Measurements from ENCODE around the gene PPP1R2.
"Not testable (repeated sequence)": the region's sequence is repeated elsewhere in the genome, so short reads cannot be mapped to it uniquely, and the experiment has no call there.

PPP1R2 gene

GRCh38 chr3:195531683-195532082 is 11.4 kb downstream of the PPP1R2 start:
- Histone ChIP-seq H3K4me1 (ENCODE audit: control insufficient read depth, insufficient read depth, low read length) (no peaks in the 10 kb centered on the region), H3K4me3 (ENCODE audit: low read length) (no peak overlapping the region), H3K36me3 (ENCODE audit: control insufficient read depth, insufficient read depth, low read length) (no peaks in the 10 kb centered on the region), H3K9ac (ENCODE audit: low read length) (no peak overlapping the region), H3K27me3 (ENCODE audit: control insufficient read depth, insufficient read depth, low read length) (no peaks in the 10 kb centered on the region), H3K9me3 (ENCODE audit: control insufficient read depth, low read length) (no peaks in the 10 kb centered on the region)

GRCh38 chr3:195526492-195526891 is 16.6 kb downstream of the PPP1R2 start:
- Histone ChIP-seq H3K36me3 (ENCODE audit: control insufficient read depth, insufficient read depth, low read length) (no peaks in the 10 kb centered on the region), H3K9me3 (ENCODE audit: control insufficient read depth, low read length) (no peaks in the 10 kb centered on the region), H3K9ac (ENCODE audit: low read length) (no peak overlapping the region), H3K4me3 (ENCODE audit: low read length) (no peak overlapping the region), H3K4me1 (ENCODE audit: control insufficient read depth, insufficient read depth, low read length) (no peaks in the 10 kb centered on the region), H3K27me3 (ENCODE audit: control insufficient read depth, insufficient read depth, low read length) (no peaks in the 10 kb centered on the region)

DNA sequence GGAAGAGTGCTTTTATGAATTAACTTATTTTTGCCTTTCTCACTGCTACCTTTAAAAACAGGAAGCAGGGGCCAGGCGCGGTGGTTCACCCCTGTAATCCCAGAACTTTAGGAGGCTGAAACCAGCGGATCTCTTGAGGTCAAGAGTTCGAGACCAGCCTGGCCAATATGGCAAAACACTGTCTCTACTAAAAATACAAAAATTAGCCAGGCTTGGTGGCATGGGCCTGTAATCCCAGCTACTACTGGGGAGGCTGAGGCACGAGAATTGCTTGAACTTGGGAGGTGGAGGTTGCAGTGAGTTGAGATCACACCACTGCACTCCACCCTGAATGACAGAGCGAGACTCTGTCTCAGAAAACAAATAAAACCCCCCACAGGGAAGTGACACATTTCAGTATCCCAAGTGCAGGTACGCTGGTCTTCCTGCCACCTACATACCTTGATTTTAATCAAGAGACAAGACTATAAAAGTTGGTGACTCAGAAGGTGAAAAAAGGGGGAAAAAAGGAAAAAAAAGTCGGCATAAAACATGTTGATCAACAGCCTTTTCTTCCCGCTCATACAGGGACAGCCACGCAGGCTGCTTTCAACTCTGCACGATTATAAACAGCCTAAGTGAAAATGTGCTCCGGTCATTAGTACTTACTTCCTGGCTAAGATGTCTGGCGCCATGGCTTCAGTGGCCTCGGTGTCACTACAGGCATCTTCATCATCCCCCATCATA is 18.8 kb downstream of the PPP1R2 start:
- H3K9me3 ChIP-seq (ENCODE audit: control insufficient read depth, low read length): no peaks in the 10 kb centered on the region
- no peak overlapping the region for H3K4me3 ChIP-seq (ENCODE audit: low read length)
- H3K9ac ChIP-seq (ENCODE audit: low read length): no peak overlapping the region
- no peaks in the 10 kb centered on the region for H3K27me3 ChIP-seq (ENCODE audit: control insufficient read depth, insufficient read depth, low read length)
- H3K36me3 ChIP-seq (ENCODE audit: control insufficient read depth, insufficient read depth, low read length): no peaks in the 10 kb centered on the region
- no peaks in the 10 kb centered on the region for H3K4me1 ChIP-seq (ENCODE audit: control insufficient read depth, insufficient read depth, low read length)

DNA sequence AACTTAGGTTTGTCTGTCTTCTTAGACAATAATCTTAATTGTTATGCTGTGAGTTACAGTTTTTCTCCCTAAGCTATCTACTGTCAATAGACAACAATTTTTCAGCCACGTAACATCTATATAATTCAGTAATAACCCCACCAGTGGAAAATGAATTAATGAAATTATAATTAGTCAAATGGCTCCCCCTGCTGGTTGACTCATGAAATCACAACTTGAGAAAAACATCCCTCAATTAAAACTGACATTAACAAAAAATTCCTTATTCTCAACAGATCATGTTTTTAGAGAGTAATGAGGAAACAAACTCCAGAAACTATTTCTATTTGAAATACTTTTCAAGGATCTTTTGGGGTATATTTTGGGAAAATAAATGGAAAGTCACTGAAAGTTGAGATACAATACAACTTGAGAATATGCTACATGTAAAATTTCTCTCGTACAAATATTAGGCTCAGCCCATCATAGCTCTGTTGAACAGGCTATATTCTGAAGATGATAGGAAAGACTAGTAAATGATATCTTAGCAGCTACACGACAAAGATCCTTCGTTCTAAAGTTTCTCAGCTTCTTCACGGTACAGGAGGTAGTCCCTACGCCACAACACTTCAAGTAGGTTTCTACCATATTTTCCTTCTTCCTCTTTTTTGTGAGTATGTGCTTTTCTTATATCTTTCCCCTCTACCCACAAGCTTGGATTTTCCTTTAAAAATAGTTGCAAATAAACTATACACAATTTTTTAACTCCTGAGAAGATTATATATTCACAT is 20.7 kb downstream of the PPP1R2 start:
- H3K36me3 ChIP-seq (ENCODE audit: control insufficient read depth, insufficient read depth, low read length): no peaks in the 10 kb centered on the region

DNA sequence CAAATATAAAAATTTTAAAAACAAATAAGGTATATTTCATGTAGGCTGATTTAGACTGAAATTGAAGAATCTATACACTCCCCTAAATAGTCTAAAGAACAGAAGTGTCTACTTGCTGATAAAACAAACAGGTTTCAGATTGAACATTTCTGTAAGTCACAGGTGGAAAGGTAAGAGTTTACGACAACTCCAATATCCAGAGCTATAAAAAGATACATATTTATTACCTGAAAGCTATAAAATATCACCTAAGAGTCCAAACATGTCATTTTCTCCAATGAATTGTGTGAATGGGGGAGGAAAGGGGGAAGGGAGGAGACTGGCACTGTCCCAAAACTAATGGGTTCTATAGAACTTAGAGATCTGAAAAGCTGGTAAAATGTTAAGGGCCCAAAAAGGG is 26.1 kb downstream of the PPP1R2 start:
- H3K9me3 ChIP-seq (ENCODE audit: control insufficient read depth, low read length): no peaks in the 10 kb centered on the region
- H3K9ac ChIP-seq (ENCODE audit: low read length): no peak overlapping the region
- no peak overlapping the region for H3K4me3 ChIP-seq (ENCODE audit: low read length)
- H3K27me3 ChIP-seq (ENCODE audit: control insufficient read depth, insufficient read depth, low read length): no peaks in the 10 kb centered on the region
- H3K4me1 ChIP-seq (ENCODE audit: control insufficient read depth, insufficient read depth, low read length): no peaks in the 10 kb centered on the region
- H3K36me3 ChIP-seq (ENCODE audit: control insufficient read depth, insufficient read depth, low read length): no peaks in the 10 kb centered on the region

More for the DNA sequence above, 20.7 kb downstream of the PPP1R2 start:
- Histone ChIP-seq H3K9me3 (ENCODE audit: control insufficient read depth, low read length) (no peaks in the 10 kb centered on the region), H3K4me3 (ENCODE audit: low read length) (no peak overlapping the region), H3K9ac (ENCODE audit: low read length) (no peak overlapping the region), H3K27me3 (ENCODE audit: control insufficient read depth, insufficient read depth, low read length) (no peaks in the 10 kb centered on the region), H3K4me1 (ENCODE audit: control insufficient read depth, insufficient read depth, low read length) (no peaks in the 10 kb centered on the region)

DNA sequence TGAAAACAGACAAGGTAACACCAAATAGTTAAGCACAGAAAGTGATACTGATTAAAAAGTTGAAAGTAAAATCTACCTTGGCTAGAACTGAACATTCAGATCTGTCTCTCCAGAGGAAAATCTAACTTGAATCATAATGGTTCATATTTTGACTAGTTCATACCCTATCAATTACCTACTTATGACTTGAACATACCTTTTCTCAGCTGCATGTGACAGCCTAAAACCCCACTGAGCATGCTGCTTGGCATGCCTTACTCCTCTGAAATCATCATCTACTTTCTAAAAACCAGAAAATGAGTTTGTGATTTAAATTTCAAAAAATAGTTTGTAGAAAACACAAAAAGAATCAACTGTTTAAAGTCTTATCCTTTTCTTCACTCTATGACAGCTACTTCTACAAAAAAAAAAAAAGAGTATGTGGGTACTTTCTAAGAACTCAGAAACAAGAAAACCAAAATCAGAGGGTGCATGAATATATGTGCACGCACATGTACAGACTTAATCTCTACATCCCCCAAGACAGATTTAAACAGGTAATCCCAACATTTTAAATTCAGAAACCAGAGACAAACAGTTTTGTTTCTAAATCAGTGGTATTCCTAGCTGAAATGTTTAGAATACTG is 28.4 kb downstream of the PPP1R2 start:
- H3K9me3 ChIP-seq (ENCODE audit: control insufficient read depth, low read length); H3K27me3 ChIP-seq (ENCODE audit: control insufficient read depth, insufficient read depth, low read length); H3K9ac ChIP-seq (ENCODE audit: low read length); H3K36me3 ChIP-seq (ENCODE audit: control insufficient read depth, insufficient read depth, low read length); H3K4me3 ChIP-seq (ENCODE audit: low read length); H3K4me1 ChIP-seq (ENCODE audit: control insufficient read depth, insufficient read depth, low read length): not testable (repeated sequence)

DNA sequence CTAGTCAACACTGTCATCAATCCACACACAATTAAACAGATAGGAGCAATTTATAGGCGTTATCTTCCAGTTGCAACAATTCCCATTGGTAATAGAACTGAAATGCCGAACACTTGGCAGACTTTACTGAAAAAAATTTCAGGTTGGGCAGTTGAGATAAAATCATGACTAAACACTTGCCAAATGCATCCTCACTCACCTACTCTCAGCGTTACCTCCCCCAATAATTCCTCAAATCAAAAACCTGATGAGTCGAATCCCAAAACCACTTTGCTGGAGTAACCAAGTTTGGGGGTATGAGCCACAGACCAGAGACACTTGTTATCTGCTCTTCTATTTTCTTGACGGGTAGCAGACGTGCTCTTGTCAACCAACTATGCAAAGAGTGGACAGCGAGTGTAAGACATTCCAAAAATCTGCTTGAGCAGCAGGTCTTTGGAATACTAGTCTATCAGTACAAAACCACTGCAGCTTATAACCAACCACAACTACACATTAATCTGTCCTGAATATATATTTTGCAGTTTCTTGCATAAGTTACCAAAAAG is 30.3 kb downstream of the PPP1R2 start:
- H3K36me3 ChIP-seq (ENCODE audit: control insufficient read depth, insufficient read depth, low read length): peaks cover 5% of the 10 kb centered on the region
- no peak overlapping the region for H3K4me3 ChIP-seq (ENCODE audit: low read length)
- H3K9me3 ChIP-seq (ENCODE audit: control insufficient read depth, low read length): no peaks in the 10 kb centered on the region
- H3K9ac ChIP-seq (ENCODE audit: low read length): no peak overlapping the region
- no peaks in the 10 kb centered on the region for H3K4me1 ChIP-seq (ENCODE audit: control insufficient read depth, insufficient read depth, low read length)
- H3K27me3 ChIP-seq (ENCODE audit: control insufficient read depth, insufficient read depth, low read length): no peaks in the 10 kb centered on the region

DNA sequence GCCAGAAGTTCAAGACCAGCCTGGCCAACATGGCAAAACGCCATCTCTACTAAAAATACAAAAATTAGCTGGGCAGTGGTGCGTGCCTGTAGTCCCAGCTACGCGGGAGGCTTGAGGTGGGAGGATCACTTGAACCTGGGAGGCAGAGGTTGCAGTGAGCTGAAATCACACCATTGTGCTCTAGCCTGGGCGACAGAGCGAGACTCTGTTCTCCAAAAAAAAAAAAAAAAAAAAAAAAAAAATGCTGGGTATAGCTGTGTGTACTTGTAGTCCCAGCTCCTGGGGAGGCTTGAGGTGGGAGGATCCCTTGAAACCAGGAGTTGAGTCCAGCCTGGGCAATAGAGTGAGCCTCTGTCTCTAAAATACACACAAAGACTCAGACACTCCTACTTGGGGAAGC is 32.0 kb downstream of the PPP1R2 start:
- Histone ChIP-seq H3K27me3 (ENCODE audit: control insufficient read depth, insufficient read depth, low read length) (no peaks in the 10 kb centered on the region), H3K9me3 (ENCODE audit: control insufficient read depth, low read length) (no peaks in the 10 kb centered on the region), H3K4me3 (ENCODE audit: low read length) (no peak overlapping the region), H3K4me1 (ENCODE audit: control insufficient read depth, insufficient read depth, low read length) (no peaks in the 10 kb centered on the region), H3K36me3 (ENCODE audit: control insufficient read depth, insufficient read depth, low read length) (peaks cover 5% of the 10 kb centered on the region), H3K9ac (ENCODE audit: low read length) (no peak overlapping the region)

- Histone ChIP-seq H3K4me1 (ENCODE audit: control insufficient read depth, insufficient read depth, low read length) (no peaks in the 10 kb centered on the region), H3K27me3 (ENCODE audit: control insufficient read depth, insufficient read depth, low read length) (no peaks in the 10 kb centered on the region), H3K4me3 (ENCODE audit: low read length) (no peak overlapping the region), H3K36me3 (ENCODE audit: control insufficient read depth, insufficient read depth, low read length) (peaks cover 5% of the 10 kb centered on the region), H3K9me3 (ENCODE audit: control insufficient read depth, low read length) (no peaks in the 10 kb centered on the region), H3K9ac (ENCODE audit: low read length) (no peak overlapping the region)
Measured at GRCh38 chr3:195508185-195508584, 34.9 kb downstream of the PPP1R2 start.

- H3K9ac ChIP-seq (ENCODE audit: low read length): no peak overlapping the region
- no peaks in the 10 kb centered on the region for H3K27me3 ChIP-seq (ENCODE audit: control insufficient read depth, insufficient read depth, low read length)
- H3K9me3 ChIP-seq (ENCODE audit: control insufficient read depth, low read length): no peaks in the 10 kb centered on the region
- H3K36me3 ChIP-seq (ENCODE audit: control insufficient read depth, insufficient read depth, low read length): no peaks in the 10 kb centered on the region
- H3K4me1 ChIP-seq (ENCODE audit: control insufficient read depth, insufficient read depth, low read length): no peaks in the 10 kb centered on the region
- H3K4me3 ChIP-seq (ENCODE audit: low read length): no peak overlapping the region
Measured at GRCh38 chr3:195475614-195476013, 67.5 kb downstream of the PPP1R2 start.

- H3K9me3 ChIP-seq (ENCODE audit: control insufficient read depth, low read length); H3K9ac ChIP-seq (ENCODE audit: low read length); H3K36me3 ChIP-seq (ENCODE audit: control insufficient read depth, insufficient read depth, low read length); H3K4me1 ChIP-seq (ENCODE audit: control insufficient read depth, insufficient read depth, low read length); H3K27me3 ChIP-seq (ENCODE audit: control insufficient read depth, insufficient read depth, low read length); H3K4me3 ChIP-seq (ENCODE audit: low read length): not testable (repeated sequence)
Measured at GRCh38 chr3:195475116-195475515, 68.0 kb downstream of the PPP1R2 start.

DNA sequence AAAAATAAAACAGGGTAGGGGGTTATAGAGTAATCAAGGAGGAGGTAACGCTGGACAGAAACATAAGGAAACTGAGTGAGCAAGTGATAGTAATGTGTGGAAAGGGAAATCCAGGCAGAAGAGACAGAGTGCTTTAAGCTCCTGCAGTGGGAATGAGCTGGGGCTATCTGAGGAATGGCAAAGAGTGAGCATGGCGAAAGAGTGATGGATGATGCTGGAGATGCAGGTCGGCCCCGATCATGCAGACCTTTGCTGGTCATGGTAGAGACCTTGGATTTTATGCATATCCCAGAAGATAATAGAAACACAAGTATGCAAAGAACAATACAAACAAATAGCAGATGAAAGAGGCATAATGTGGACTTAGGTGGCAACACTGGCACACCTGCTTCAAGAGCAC is 74.3 kb downstream of the PPP1R2 start:
- no peaks in the 10 kb centered on the region for H3K9me3 ChIP-seq (ENCODE audit: control insufficient read depth, low read length)

More for the DNA sequence above, 74.3 kb downstream of the PPP1R2 start:
- no peak overlapping the region for H3K9ac ChIP-seq (ENCODE audit: low read length)
- H3K36me3 ChIP-seq (ENCODE audit: control insufficient read depth, insufficient read depth, low read length): no peaks in the 10 kb centered on the region
- no peaks in the 10 kb centered on the region for H3K27me3 ChIP-seq (ENCODE audit: control insufficient read depth, insufficient read depth, low read length)
- no peaks in the 10 kb centered on the region for H3K4me1 ChIP-seq (ENCODE audit: control insufficient read depth, insufficient read depth, low read length)
- H3K4me3 ChIP-seq (ENCODE audit: low read length): no peak overlapping the region
